ENCODE measurements around the gene BRICD5. TPM values are rescaled to one million over a fixed set of nuclear protein-coding genes. Genes with fewer than 3 reads are reported as not detected.

BRICD5 gene
- total RNA-seq, 1 donor from 2014 or later: 5.2 TPM

DNA sequence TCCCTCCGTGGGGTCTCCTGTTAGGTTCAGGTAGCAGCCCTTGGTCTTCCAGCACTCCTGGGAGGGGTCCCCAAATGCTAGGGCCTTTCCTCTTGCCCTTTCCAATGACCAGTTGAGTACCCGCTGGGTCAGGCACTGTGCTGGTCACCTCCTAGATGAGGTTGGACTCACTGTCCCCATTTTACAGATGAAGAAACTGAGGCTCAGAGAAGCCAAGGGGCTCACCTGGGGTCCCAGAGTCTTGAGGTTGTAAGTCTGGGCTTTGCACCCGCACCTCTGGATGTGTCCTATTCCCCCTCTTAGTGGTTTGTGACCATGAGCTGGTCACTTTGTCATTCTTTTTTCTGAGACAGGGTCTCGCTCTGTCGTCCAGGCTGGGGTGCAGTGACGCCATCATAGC lies 12.9 kb downstream of the BRICD5 start:
- Histone ChIP-seq H4K20me1 (ENCODE audit: low read depth) (peaks cover 17% of the 10 kb centered on the region), H3K9ac (no peak overlapping the region), H3K27ac (no peak overlapping the region), H3K4me2 (no peak overlapping the region), H2AFZ (replicated peaks) (no peak overlapping the region), H3K4me1 (peaks cover 14% of the 10 kb centered on the region), H3K27me3 (peaks cover 63% of the 10 kb centered on the region), H3K36me3 (no peaks in the 10 kb centered on the region), H3K4me3 (no peak overlapping the region), H3F3A (ENCODE audit: low read depth) (peaks cover 26% of the 10 kb centered on the region), H3K79me2 (ENCODE audit: low read depth) (no peaks in the 10 kb centered on the region), H3K9me3 (ENCODE audit: low read depth) (no peaks in the 10 kb centered on the region)
- peaks cover 17% of the 10 kb centered on the region for H3K27me3 Mint-ChIP-seq (ENCODE audit: insufficient read depth, low read depth)
- H3K36me3 Mint-ChIP-seq: no peaks in the 10 kb centered on the region
- H3K9me3 Mint-ChIP-seq: no peaks in the 10 kb centered on the region
- DNase-seq (ENCODE audit: low spot score): no peak
- peak overlapping the region; percentile 81 for H3K4me3 Mint-ChIP-seq
- H3K27ac Mint-ChIP-seq: no peak overlapping the region
- TF ChIP-seq CTCF (IDR thresholded peaks at IDR 0.05): no peak
- TF ChIP-seq EZH2 (IDR thresholded peaks at IDR 0.05): no peak
- TF ChIP-seq EZH2phosphoT487 (IDR thresholded peaks at IDR 0.05): no peak
- peaks cover 8% of the 10 kb centered on the region for H3K4me1 Mint-ChIP-seq

DNA sequence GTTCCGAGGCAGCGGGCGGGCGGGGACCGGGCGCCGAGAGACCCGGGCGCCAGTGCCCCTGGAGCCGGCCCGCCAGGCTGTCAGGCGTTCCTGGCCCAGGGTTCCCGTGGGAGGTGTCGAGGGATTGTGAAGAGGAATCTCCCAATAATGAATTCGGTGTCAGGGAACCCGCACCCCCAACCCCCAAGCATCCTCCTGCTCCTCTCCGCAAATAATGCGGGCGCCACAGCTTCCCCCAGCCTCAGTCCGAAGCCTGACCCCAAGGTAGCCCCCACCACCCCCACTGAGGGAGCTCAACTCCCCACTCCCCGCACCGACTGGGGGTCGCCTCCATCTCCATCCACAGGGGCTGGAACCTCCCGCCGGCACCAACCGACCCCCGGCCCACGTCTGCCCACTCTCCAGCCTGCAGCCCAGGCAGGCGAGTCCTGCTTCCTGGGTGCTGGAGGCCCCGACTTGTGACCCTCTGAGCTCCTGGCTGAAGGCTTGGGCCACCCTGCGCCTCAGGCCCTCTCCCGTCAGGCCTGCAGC lies 13.6 kb downstream of the BRICD5 start:
- no peaks in the 10 kb centered on the region for H3K79me2 ChIP-seq (ENCODE audit: low read depth)
- peaks cover 17% of the 10 kb centered on the region for H3K27me3 Mint-ChIP-seq (ENCODE audit: insufficient read depth, low read depth)
- no peak overlapping the region for H3K9ac ChIP-seq
- peak overlapping the region; percentile 48 for H3K4me3 ChIP-seq
- peaks cover 63% of the 10 kb centered on the region for H3K27me3 ChIP-seq
- peaks cover 17% of the 10 kb centered on the region for H4K20me1 ChIP-seq (ENCODE audit: low read depth)
- H3K36me3 Mint-ChIP-seq: no peaks in the 10 kb centered on the region
- H2AFZ ChIP-seq (replicated peaks): peak overlapping the region; percentile 50
- no peaks in the 10 kb centered on the region for H3K36me3 ChIP-seq
- no peaks in the 10 kb centered on the region for H3K9me3 ChIP-seq (ENCODE audit: low read depth)
- peak overlapping the region; percentile 81 for H3K4me3 Mint-ChIP-seq
- peaks cover 14% of the 10 kb centered on the region for H3K4me1 ChIP-seq
- no peaks in the 10 kb centered on the region for H3K9me3 Mint-ChIP-seq
- TF ChIP-seq EZH2phosphoT487 (IDR thresholded peaks at IDR 0.05) (no peak), EZH2 (IDR thresholded peaks at IDR 0.05) (no peak), CTCF (IDR thresholded peaks at IDR 0.05) (no peak)
- no peak overlapping the region for H3K27ac ChIP-seq
- no peak overlapping the region for H3K27ac Mint-ChIP-seq
- no peak for DNase-seq (ENCODE audit: low spot score)
- peak overlapping the region; percentile 85 for H3K4me2 ChIP-seq
- peaks cover 8% of the 10 kb centered on the region for H3K4me1 Mint-ChIP-seq
- peaks cover 26% of the 10 kb centered on the region for H3F3A ChIP-seq (ENCODE audit: low read depth)

GRCh38 chr16:2196162-2196980 lies 14.3 kb downstream of the BRICD5 start, which contains the start of gene CASKIN1:
TSS of gene CASKIN1 (minus strand) at chr16:2196605. CDS start at chr16:2196432, 173 bp downstream.
- H3K9me3 ChIP-seq (ENCODE audit: low read depth): no peaks in the 10 kb centered on the region
- Mint-ChIP-seq H3K4me3 (peak within 1 kb of the TSS; percentile 85), H3K36me3 (no peaks in the 10 kb centered on the region), H3K4me1 (peaks cover 8% of the 10 kb centered on the region), H3K27me3 (ENCODE audit: insufficient read depth, low read depth) (peaks cover 17% of the 10 kb centered on the region), H3K9me3 (no peaks in the 10 kb centered on the region), H3K27ac (no peak within 1 kb of the TSS)
- peak within 1 kb of the TSS; percentile 91 for H3K4me2 ChIP-seq
- no peaks in the 10 kb centered on the region for H3K79me2 ChIP-seq (ENCODE audit: low read depth)
- no peaks in the 10 kb centered on the region for H3K36me3 ChIP-seq
- peaks cover 17% of the 10 kb centered on the region for H4K20me1 ChIP-seq (ENCODE audit: low read depth)
- no peak within 1 kb of the TSS for H3K9ac ChIP-seq
- H3F3A ChIP-seq (ENCODE audit: low read depth): peaks cover 26% of the 10 kb centered on the region
- peaks cover 63% of the 10 kb centered on the region for H3K27me3 ChIP-seq
- H3K27ac ChIP-seq: no peak within 1 kb of the TSS
- H2AFZ ChIP-seq (replicated peaks): peak within 1 kb of the TSS; percentile 50
- H3K4me1 ChIP-seq: peaks cover 14% of the 10 kb centered on the region
- TF ChIP-seq EZH2 (IDR thresholded peaks at IDR 0.05): no peak
- no peak for TF ChIP-seq EZH2phosphoT487 (IDR thresholded peaks at IDR 0.05)
- TF ChIP-seq CTCF (IDR thresholded peaks at IDR 0.05): no peak
- DNase-seq (ENCODE audit: low spot score): peak; percentile 81
- H3K4me3 ChIP-seq: peak within 1 kb of the TSS; percentile 80
